ENCODE measurements around the gene BACH2. TPM values are rescaled to one million over a fixed set of nuclear protein-coding genes. Genes with fewer than 3 reads are reported as not detected.
A peak's percentile ranks its signal among the peaks of the same experiment; 100 is the strongest.

BACH2 gene
- total and polyA plus RNA-seq, 12 donors, result 0.16 to 4.7 (median 2.4) TPM

DNA sequence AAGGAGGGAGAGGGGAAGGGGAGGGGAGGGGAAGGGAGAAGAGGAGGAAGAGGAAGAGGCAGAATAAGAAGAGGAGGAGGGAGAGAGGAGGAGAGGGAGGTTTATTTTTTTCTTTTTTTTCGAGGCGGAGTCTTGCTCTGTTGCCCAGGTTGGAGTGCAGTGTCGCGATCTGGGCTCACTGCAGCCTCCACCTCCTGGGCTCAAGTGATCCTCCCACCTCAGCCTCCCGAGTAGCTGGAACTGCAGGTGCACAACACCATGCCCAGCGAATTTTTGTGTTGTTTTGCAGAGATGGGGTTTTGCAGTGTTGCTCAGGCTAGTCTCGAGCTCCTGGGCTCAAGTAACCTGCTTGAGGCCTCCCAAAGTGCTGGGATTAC is 408.5 kb downstream of the BACH2 start:
- 80 to 87% methylated on average over 7 of the region's 7 CpGs for WGBS, 2 donors
- Histone ChIP-seq H3K27me3 (peaks cover 0 to 61% (median 55%) of the 10 kb centered on the region in 7 donors), H3K36me3 (no peaks in the 10 kb centered on the region), H3K4me1 (no peaks in the 10 kb centered on the region), H3K9me3 (no peaks in the 10 kb centered on the region), H3K4me3 (no peak overlapping the region), H3K27ac (no peak overlapping the region)
- intact Hi-C loops (cut with DNase I), result no loop called here
- DNase-seq (no peak), ATAC-seq (no peak)
- TF ChIP-seq, protein P1, sequence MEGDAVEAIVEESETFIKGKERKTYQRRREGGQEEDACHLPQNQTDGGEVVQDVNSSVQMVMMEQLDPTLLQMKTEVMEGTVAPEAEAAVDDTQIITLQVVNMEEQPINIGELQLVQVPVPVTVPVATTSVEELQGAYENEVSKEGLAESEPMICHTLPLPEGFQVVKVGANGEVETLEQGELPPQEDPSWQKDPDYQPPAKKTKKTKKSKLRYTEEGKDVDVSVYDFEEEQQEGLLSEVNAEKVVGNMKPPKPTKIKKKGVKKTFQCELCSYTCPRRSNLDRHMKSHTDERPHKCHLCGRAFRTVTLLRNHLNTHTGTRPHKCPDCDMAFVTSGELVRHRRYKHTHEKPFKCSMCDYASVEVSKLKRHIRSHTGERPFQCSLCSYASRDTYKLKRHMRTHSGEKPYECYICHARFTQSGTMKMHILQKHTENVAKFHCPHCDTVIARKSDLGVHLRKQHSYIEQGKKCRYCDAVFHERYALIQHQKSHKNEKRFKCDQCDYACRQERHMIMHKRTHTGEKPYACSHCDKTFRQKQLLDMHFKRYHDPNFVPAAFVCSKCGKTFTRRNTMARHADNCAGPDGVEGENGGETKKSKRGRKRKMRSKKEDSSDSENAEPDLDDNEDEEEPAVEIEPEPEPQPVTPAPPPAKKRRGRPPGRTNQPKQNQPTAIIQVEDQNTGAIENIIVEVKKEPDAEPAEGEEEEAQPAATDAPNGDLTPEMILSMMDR (IDR thresholded peaks at IDR 0.05), result no peak

DNA sequence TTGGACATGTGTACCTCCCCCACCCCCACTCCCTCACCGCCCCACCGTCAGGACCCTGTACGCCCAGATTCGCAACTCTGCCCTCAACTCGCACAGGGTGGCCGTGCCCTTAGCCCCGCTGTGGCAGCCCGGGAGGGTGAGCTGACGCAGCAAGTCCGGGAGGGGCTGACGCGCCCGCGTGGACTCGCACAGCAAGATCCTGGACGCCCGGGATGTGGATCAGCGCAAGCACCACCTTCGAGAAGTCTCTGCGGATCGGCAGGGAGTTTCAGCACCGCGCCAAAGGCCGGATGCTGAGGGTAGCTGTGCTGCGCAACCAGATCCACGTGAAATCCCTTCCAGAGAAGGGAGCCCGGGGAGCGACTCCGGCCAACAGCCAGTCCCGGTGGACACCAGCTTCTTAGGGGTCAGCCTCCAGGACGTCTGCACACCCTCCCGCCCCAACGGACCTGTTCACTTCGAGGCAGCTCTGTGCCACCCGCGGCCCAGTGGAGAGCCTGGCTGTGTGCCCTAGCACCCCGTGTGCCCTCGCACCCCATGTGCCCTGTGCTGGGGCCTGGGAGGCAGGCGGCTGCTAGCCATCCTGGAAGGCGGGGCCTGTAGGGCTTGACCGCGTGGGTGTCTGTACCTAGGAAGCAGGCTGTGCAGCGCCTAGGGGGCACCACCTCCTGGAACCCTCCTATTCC is 409.0 kb downstream of the BACH2 start:
- intact Hi-C loops (cut with DNase I), result no loop called here
- TF ChIP-seq, protein P1 (IDR thresholded peaks at IDR 0.05), result no peak
- DNase-seq, result no peak
- Histone ChIP-seq H3K27ac (no peak overlapping the region), H3K9me3 (no peaks in the 10 kb centered on the region), H3K4me1 (no peaks in the 10 kb centered on the region), H3K36me3 (no peaks in the 10 kb centered on the region), H3K27me3 (peaks cover 0 to 55% (median 50%) of the 10 kb centered on the region in 7 donors), H3K4me3 (no peak overlapping the region)
- ATAC-seq, result peak in 2 of 8 donors; percentile 14 to 22
- 13 to 19% methylated on average over 43 of the region's 43 CpGs for WGBS, 2 donors

DNA sequence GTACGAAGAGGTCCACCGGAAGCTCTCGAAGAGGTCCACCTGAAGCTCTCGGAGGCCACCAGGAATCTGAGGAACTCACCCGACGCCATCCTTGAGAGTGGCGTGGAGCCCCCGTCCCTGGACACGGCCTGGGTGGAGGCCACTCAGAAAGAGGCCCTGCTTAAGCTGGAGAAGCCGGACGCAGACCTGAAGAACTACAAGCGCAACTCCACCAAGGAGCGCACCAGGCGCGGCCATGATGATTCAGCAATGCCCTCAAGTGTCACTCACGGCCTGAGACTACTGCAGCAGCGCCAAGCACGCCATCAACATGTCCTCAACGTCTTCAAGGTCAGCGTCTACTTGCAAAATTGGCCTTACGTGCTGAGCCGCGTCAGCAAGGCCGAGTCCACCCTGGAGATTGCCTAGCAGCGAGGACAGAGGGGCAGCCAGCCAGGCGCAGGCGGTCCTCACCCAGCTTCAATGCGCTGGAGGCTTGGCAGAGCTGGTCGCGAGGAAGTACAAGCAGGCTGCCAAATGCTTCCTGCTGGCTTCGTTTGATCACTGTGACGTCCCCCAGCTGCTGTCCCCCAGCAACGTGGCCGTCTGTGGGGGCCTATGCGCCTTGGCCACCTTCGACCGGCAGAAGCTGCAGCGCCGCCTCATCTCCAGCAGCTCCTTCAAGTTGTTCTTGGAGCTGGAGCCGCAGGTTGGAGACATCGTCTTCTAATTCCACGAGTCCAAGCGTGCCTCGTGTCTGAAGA is 410.1 kb downstream of the BACH2 start:
- peak in 1 of 8 donors; percentile 53 for ATAC-seq
- WGBS, 2 donors, result 88% methylated on average over 44 of the region's 44 CpGs
- no peak overlapping the region for H3K27ac ChIP-seq
- H3K4me3 ChIP-seq, result no peak overlapping the region
- no peaks in the 10 kb centered on the region for H3K4me1 ChIP-seq
- H3K36me3 ChIP-seq, result no peaks in the 10 kb centered on the region
- peaks cover 0 to 47% (median 39%) of the 10 kb centered on the region in 7 donors for H3K27me3 ChIP-seq
- no peak for DNase-seq
- H3K9me3 ChIP-seq, result no peaks in the 10 kb centered on the region
- TF ChIP-seq, protein P1 (IDR thresholded peaks at IDR 0.05), result no peak
- intact Hi-C loops (cut with DNase I), result no loop called here

Small RNA genes lying within 50 kb of the gene (microRNA-seq; reads per million reads assigned to microRNA genes)
- gene MIR4464, result 0 reads per million in 2 donors

All from heart right ventricle (tissue), 16 donors.